ENCODE results near the gene MTARC2.
"Not testable (repeated sequence)": the region's sequence is repeated elsewhere in the genome, so short reads cannot be mapped to it uniquely, and the experiment has no call there.

DNA sequence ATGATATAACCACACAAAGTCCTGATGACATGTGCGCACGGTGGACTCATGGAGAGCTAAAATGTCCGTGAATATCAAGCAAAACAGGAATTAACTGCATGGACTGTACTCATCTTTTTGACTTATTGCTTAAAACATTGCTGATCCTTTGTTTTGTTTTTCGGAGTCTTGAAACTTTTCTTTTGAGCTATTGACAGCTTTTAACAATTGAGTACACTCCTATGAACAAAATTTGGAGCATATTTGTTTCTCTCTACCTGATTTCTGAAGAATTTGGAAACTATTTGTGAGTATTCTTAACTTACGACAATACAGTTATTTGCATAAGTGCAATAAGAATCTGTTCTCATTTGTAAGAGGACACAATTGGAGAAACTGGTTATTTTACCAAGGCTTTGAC lies 32.1 kb upstream of the MTARC2 start:
- TF ChIP-seq USF2 (IDR thresholded peaks at IDR 0.05; ENCODE audit: borderline replicate concordance, low read depth, low read length); CTCF (IDR thresholded peaks at IDR 0.05 in 2 of 3, conservative IDR thresholded peaks at IDR 0.05 in 1 of 3; ENCODE audit: control insufficient read depth in 2 of 3, extremely low read depth in 1 of 3, insufficient read depth in 1 of 3, low read depth in 3 of 3, low read length in 3 of 3); SREBF2 (IDR thresholded peaks at IDR 0.05; ENCODE audit: low read length); HCFC1 (IDR thresholded peaks at IDR 0.05; ENCODE audit: low read length); HSF1 (IDR thresholded peaks at IDR 0.05; ENCODE audit: low read depth, low read length); POLR2A (IDR thresholded peaks at IDR 0.05; ENCODE audit: low read depth, low read length); BCLAF1 (IDR thresholded peaks at IDR 0.05); NFYB (IDR thresholded peaks at IDR 0.05; ENCODE audit: insufficient read depth, low read depth, low read length); SP1 (IDR thresholded peaks at IDR 0.05; ENCODE audit: low read depth, low read length); SMARCA5 (IDR thresholded peaks at IDR 0.05): not testable (repeated sequence)
- TF ChIP-seq, protein P1, sequence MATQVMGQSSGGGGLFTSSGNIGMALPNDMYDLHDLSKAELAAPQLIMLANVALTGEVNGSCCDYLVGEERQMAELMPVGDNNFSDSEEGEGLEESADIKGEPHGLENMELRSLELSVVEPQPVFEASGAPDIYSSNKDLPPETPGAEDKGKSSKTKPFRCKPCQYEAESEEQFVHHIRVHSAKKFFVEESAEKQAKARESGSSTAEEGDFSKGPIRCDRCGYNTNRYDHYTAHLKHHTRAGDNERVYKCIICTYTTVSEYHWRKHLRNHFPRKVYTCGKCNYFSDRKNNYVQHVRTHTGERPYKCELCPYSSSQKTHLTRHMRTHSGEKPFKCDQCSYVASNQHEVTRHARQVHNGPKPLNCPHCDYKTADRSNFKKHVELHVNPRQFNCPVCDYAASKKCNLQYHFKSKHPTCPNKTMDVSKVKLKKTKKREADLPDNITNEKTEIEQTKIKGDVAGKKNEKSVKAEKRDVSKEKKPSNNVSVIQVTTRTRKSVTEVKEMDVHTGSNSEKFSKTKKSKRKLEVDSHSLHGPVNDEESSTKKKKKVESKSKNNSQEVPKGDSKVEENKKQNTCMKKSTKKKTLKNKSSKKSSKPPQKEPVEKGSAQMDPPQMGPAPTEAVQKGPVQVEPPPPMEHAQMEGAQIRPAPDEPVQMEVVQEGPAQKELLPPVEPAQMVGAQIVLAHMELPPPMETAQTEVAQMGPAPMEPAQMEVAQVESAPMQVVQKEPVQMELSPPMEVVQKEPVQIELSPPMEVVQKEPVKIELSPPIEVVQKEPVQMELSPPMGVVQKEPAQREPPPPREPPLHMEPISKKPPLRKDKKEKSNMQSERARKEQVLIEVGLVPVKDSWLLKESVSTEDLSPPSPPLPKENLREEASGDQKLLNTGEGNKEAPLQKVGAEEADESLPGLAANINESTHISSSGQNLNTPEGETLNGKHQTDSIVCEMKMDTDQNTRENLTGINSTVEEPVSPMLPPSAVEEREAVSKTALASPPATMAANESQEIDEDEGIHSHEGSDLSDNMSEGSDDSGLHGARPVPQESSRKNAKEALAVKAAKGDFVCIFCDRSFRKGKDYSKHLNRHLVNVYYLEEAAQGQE (IDR thresholded peaks at IDR 0.05; ENCODE audit: low read depth, low read length), result not testable (repeated sequence)

Data from GM12878 (cell line).